Stimulated activated CD4-positive, alpha-beta T cell treated with anti-CD3 and anti-CD28 coated beads, Interleukin-15, amount 100 ng/mL, for 1 hour (primary cell): ENCODE measurements around the gene SMAP2.

Experiments used
- DNase-seq, 2 donors: peaks; one replicate each; pipeline ENCODE4 v3.0.0-alpha.2; 2020; ENCODE audit warnings: low read depth in 1 of 2, low spot score in 1 of 2

SMAP2 gene

GRCh38 chr1:40389871-40390560 lies 16.5 kb downstream of the SMAP2 start:
- no peak for DNase-seq

- no peak for DNase-seq
Observed at GRCh38 chr1:40390857-40391256, 17.3 kb downstream of the SMAP2 start.

DNA sequence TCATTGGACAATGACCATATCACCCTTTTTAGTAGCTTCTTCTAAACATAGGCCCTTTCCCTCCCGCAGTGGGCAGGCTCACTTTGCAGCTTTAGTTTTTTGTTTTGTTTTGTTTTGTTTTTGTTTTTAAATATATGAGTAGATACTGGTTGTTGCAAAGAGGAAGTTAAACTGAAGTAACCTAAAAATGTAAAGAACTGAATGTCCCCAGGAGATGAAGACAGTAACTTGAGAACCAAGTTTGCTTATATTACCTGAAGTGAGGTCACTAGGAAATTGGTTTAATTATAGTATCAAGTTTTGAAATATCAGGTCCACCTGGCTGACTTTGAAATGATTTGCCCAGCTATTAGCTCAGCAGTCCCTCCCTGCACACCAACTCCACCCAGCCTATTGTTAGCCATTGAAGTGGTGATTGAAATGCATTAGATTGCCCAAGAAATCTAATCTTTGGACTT lies 18.2 kb downstream of the SMAP2 start:
- no peak for DNase-seq

- no peak for DNase-seq
Observed at GRCh38 chr1:40392221-40392620, 18.7 kb downstream of the SMAP2 start.

DNA sequence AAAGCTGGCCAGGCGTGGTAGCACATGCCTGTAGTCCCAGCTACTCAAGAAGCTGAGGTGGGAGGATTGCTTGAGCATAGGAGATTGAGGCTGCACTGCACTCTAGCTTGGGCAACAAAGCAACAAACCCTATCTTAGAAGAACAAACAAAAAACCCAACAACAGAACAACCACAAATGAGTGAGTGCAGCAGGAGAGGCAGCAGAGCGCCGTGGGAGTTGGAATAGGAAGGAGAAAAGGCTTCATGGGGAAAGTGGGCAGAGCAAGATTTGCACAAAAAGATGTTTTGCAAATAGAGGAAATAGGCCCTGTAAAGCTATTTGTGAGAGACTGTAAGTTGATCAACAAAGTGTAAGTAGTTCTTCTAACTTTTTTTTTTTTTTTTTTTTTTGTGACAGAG lies 19.6 kb downstream of the SMAP2 start:
- DNase-seq: no peak

DNA sequence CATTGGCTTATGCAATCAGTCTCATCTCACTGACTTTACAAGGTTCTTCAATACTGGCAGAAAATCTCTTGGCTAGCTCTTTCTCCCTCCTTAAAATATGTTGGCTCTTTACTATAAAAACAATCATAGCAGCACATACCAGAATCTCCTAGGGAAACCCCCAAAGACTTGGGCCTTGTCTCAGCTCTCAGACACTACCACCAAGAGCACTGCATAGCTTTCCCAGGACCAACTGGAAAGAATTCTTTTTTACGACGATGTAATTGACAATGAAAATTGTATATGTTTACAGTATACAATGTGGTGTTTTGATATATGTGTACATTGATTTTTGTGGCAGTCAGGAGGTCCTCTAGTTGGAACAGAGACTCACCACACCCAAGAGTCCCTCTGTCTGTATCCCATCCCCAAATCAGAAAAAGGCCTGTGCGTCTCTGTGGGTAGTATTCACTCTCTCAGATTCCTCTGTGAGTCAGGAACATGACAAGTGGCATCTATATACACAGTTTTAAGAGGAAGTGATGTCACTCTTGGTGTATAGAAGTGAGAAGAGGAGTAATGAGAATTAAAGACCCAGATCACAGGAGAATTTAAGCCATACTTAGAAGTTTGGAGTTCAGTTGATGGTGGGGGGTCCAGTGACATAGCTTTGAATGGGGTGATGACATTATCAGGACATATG lies 21.1 kb downstream of the SMAP2 start:
- DNase-seq: no peak

GRCh38 chr1:40395190-40396175 lies 22.0 kb downstream of the SMAP2 start:
- no peak for DNase-seq

DNA sequence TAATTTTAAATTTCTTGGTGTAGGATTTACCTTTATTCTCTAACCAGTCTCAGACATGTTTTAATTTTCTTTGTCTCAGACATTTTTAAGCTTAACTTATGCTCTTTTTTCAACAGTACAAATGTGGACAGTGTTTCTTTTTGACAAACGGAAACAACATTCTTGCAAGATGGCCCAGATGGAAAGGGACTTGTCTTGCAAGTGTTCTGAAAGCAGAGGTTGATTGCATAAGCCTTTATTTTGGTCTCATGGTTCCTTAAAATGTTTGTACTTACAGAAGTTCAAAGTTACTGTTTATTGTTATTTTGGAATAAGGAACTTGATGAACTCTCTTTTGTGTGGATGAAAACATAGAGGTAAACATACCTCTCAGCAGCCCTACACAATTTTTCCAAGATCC lies 22.9 kb downstream of the SMAP2 start:
- no peak for DNase-seq

DNA sequence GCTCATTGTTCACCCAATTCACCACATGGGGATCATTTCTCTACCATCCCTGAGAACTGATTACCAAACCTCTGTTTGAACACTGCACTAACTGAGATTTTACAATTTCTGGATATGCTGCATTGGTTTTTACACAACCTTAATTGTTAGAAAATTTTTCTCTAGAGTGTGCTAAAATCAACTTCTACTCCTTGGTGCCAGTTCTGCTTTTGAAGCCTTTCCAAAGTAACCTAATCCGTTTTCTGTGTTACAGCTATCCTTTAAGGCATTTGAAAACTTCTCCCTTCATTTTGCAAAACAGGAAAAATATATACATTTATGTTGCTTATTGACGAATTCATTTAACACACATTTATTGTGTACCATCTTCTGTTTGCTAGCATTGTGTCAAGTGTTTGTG lies 23.7 kb downstream of the SMAP2 start:
- no peak for DNase-seq

GRCh38 chr1:40399984-40400704 lies 26.6 kb downstream of the SMAP2 start:
- no peak for DNase-seq

GRCh38 chr1:40401473-40402201 lies 28.1 kb downstream of the SMAP2 start:
- no peak for DNase-seq

GRCh38 chr1:40404670-40405462 lies 31.3 kb downstream of the SMAP2 start:
- no peak for DNase-seq

GRCh38 chr1:40405812-40406211 lies 32.3 kb downstream of the SMAP2 start:
- DNase-seq: no peak

GRCh38 chr1:40407453-40407852 lies 33.9 kb downstream of the SMAP2 start:
- no peak for DNase-seq

DNA sequence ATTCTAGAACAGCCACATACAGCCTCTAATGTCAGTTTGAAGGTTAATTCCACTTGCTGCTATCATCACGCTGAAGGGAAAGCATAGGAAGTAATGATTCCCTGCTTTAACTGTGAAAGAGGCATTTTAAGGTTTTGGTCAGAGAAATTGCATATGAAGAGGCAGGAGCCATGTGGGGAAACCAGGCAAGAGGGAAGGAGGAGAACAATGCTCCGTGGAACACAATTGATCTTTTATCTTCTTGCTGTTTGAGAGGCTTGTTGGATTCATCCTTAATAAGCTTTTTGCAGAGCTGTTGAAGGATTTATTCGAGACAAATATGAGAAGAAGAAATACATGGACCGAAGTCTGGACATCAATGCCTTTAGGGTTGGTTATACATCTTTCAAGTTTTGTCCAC lies 35.9 kb downstream of the SMAP2 start:
- no peak for DNase-seq

- no peak for DNase-seq
Observed at GRCh38 chr1:40411294-40411693, 37.8 kb downstream of the SMAP2 start.

GRCh38 chr1:40411843-40412242 lies 38.3 kb downstream of the SMAP2 start:
- DNase-seq: no peak

DNA sequence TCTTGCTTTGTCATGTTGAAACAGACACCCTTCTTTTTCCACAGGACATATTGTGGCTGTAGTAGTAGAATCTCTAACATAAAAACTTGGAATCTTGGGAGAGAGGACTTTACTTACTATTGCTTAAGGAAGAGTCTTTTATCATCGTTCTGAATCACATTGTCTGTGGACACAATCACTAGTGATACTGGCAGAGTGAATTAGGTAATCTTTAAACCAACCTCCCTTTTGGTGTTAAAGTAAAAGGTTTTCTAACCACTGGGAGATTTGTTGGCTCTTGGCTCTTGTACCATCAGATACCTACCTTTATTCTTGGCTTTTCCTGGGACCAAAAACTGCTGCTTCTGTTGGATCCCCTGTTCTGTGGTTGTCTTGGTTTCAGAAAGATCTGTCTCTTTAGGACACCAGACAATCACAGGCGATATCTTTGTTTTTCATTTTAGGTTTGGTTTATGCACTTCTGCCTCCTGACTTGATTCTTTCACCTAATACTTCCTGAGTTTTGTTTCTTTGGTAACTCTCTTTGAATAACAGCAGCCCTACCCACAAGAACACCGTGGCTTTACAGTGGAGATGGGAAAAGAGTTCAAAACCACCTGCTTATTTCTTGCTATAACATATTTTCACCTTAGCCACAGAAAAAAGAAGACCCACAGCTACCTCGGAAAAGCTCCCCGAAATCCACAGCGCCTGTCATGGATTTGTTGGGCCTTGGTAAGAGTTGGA lies 40.2 kb downstream of the SMAP2 start:
- DNase-seq: no peak

- no peak for DNase-seq
Observed at GRCh38 chr1:40414331-40414730, 40.8 kb downstream of the SMAP2 start.
